Activated T-cell treated with anti-CD3 and anti-CD28 coated beads, Interleukin-2, amount 50 U/mL, for 24 hours (primary cell): ENCODE measurements around the gene PTGES2.
A peak's percentile ranks its signal among the peaks of the same experiment; 100 is the strongest.
"Not testable (repeated sequence)": the region's sequence is repeated elsewhere in the genome, so short reads cannot be mapped to it uniquely, and the experiment has no call there.

Source experiments
- DNase-seq: peaks from one replicate; pipeline ENCODE4 v3.0.0-alpha.2; 2020
- H3K27ac Mint-ChIP-seq: 2 replicates; pipeline ENCODE4 v1.8.0; 2020; ENCODE audit warnings: mild to moderate bottlenecking, mixed read lengths
- H3K27me3 Mint-ChIP-seq: 2 replicates; pipeline ENCODE4 v1.8.0; 2020; ENCODE audit warnings: mixed read lengths
- H3K36me3 Mint-ChIP-seq: 2 replicates; pipeline ENCODE4 v1.8.0; 2020; ENCODE audit warnings: low read depth, mixed read lengths
- H3K4me1 Mint-ChIP-seq: 2 replicates; pipeline ENCODE4 v1.8.0; 2020; ENCODE audit warnings: low read depth, mixed read lengths
- H3K4me3 Mint-ChIP-seq: 2 replicates; pipeline ENCODE4 v1.8.0; 2020; ENCODE audit warnings: mild to moderate bottlenecking, moderate library complexity, mixed read lengths
- H3K9me3 Mint-ChIP-seq: 2 replicates; pipeline ENCODE4 v1.8.0; 2020; ENCODE audit warnings: mixed read lengths

PTGES2 gene

GRCh38 chr9:128148509-128149000 is 21.0 kb upstream of the PTGES2 start:
- Mint-ChIP-seq H3K4me3 (no peak overlapping the region), H3K9me3 (no peaks in the 10 kb centered on the region), H3K4me1 (no peaks in the 10 kb centered on the region), H3K27me3 (no peaks in the 10 kb centered on the region), H3K36me3 (no peaks in the 10 kb centered on the region), H3K27ac (no peak overlapping the region)
- DNase-seq = no peak

GRCh38 chr9:128146591-128147120 is 19.1 kb upstream of the PTGES2 start:
- Mint-ChIP-seq H3K4me1 (peaks cover 10% of the 10 kb centered on the region), H3K27ac (no peak overlapping the region), H3K27me3 (no peaks in the 10 kb centered on the region), H3K36me3 (no peaks in the 10 kb centered on the region), H3K9me3 (no peaks in the 10 kb centered on the region), H3K4me3 (no peak overlapping the region)
- no peak for DNase-seq

GRCh38 chr9:128145951-128146351 is 18.4 kb upstream of the PTGES2 start:
- no peak for DNase-seq
- H3K9me3 Mint-ChIP-seq = no peaks in the 10 kb centered on the region
- H3K4me3 Mint-ChIP-seq = no peak overlapping the region
- no peaks in the 10 kb centered on the region for H3K36me3 Mint-ChIP-seq
- no peaks in the 10 kb centered on the region for H3K27me3 Mint-ChIP-seq
- H3K27ac Mint-ChIP-seq = no peak overlapping the region
- peaks cover 10% of the 10 kb centered on the region for H3K4me1 Mint-ChIP-seq

GRCh38 chr9:128145536-128145935 is 18.0 kb upstream of the PTGES2 start:
- Mint-ChIP-seq H3K4me1 (peaks cover 10% of the 10 kb centered on the region), H3K4me3 (no peak overlapping the region), H3K9me3 (no peaks in the 10 kb centered on the region), H3K36me3 (no peaks in the 10 kb centered on the region), H3K27me3 (no peaks in the 10 kb centered on the region), H3K27ac (no peak overlapping the region)
- no peak for DNase-seq

GRCh38 chr9:128144239-128145181 is 17.0 kb upstream of the PTGES2 start:
- no peaks in the 10 kb centered on the region for H3K9me3 Mint-ChIP-seq
- no peaks in the 10 kb centered on the region for H3K36me3 Mint-ChIP-seq
- DNase-seq = no peak
- H3K27ac Mint-ChIP-seq = no peak overlapping the region
- no peaks in the 10 kb centered on the region for H3K27me3 Mint-ChIP-seq
- peaks cover 10% of the 10 kb centered on the region for H3K4me1 Mint-ChIP-seq
- H3K4me3 Mint-ChIP-seq = no peak overlapping the region

GRCh38 chr9:128143525-128144238 is 16.2 kb upstream of the PTGES2 start:
- Mint-ChIP-seq H3K36me3 (no peaks in the 10 kb centered on the region), H3K4me1 (peaks cover 10% of the 10 kb centered on the region), H3K27me3 (no peaks in the 10 kb centered on the region), H3K4me3 (no peak overlapping the region), H3K9me3 (no peaks in the 10 kb centered on the region), H3K27ac (no peak overlapping the region)
- DNase-seq = no peak

- H3K4me1 Mint-ChIP-seq = peaks cover 10% of the 10 kb centered on the region
- H3K27ac Mint-ChIP-seq = no peak overlapping the region
- no peaks in the 10 kb centered on the region for H3K9me3 Mint-ChIP-seq
- no peak for DNase-seq
- H3K4me3 Mint-ChIP-seq = no peak overlapping the region
- H3K27me3 Mint-ChIP-seq = no peaks in the 10 kb centered on the region
- no peaks in the 10 kb centered on the region for H3K36me3 Mint-ChIP-seq
These were observed 15.1 kb upstream of the PTGES2 start for GRCh38 chr9:128142596-128142995.

- Mint-ChIP-seq H3K36me3 (no peaks in the 10 kb centered on the region), H3K27me3 (no peaks in the 10 kb centered on the region), H3K4me1 (peaks cover 10% of the 10 kb centered on the region), H3K27ac (peak overlapping the region; percentile 34), H3K4me3 (no peak overlapping the region), H3K9me3 (no peaks in the 10 kb centered on the region)
- DNase-seq = no peak
These were observed 14.5 kb upstream of the PTGES2 start for GRCh38 chr9:128142061-128142460.

- H3K36me3 Mint-ChIP-seq = no peaks in the 10 kb centered on the region
- DNase-seq = no peak
- no peak overlapping the region for H3K27ac Mint-ChIP-seq
- H3K4me3 Mint-ChIP-seq = no peak overlapping the region
- no peaks in the 10 kb centered on the region for H3K9me3 Mint-ChIP-seq
- H3K4me1 Mint-ChIP-seq = peaks cover 10% of the 10 kb centered on the region
- H3K27me3 Mint-ChIP-seq = no peaks in the 10 kb centered on the region
These were observed 14.1 kb upstream of the PTGES2 start for GRCh38 chr9:128141604-128142003.

- no peak overlapping the region for H3K4me3 Mint-ChIP-seq
- H3K4me1 Mint-ChIP-seq = peaks cover 14% of the 10 kb centered on the region
- no peak overlapping the region for H3K27ac Mint-ChIP-seq
- H3K9me3 Mint-ChIP-seq = no peaks in the 10 kb centered on the region
- no peak for DNase-seq
- H3K36me3 Mint-ChIP-seq = no peaks in the 10 kb centered on the region
- H3K27me3 Mint-ChIP-seq = no peaks in the 10 kb centered on the region
These were observed 12.1 kb upstream of the PTGES2 start for GRCh38 chr9:128139621-128140020.

- H3K9me3 Mint-ChIP-seq = no peaks in the 10 kb centered on the region
- H3K27me3 Mint-ChIP-seq = no peaks in the 10 kb centered on the region
- no peak for DNase-seq
- peaks cover 12% of the 10 kb centered on the region for H3K4me1 Mint-ChIP-seq
- no peak overlapping the region for H3K27ac Mint-ChIP-seq
- no peak overlapping the region for H3K4me3 Mint-ChIP-seq
- no peaks in the 10 kb centered on the region for H3K36me3 Mint-ChIP-seq
These were observed 10.5 kb upstream of the PTGES2 start for GRCh38 chr9:128138001-128138400.

GRCh38 chr9:128136816-128137793 is 9.6 kb upstream of the PTGES2 start:
- Mint-ChIP-seq H3K9me3 (no peaks in the 10 kb centered on the region), H3K27me3 (peaks cover 4% of the 10 kb centered on the region), H3K36me3 (no peaks in the 10 kb centered on the region), H3K27ac (no peak overlapping the region), H3K4me3 (no peak overlapping the region), H3K4me1 (peaks cover 6% of the 10 kb centered on the region)
- no peak for DNase-seq

GRCh38 chr9:128135561-128135960 is 8.0 kb upstream of the PTGES2 start:
- not testable (repeated sequence) for H3K27ac Mint-ChIP-seq, DNase-seq, H3K9me3 Mint-ChIP-seq, H3K36me3 Mint-ChIP-seq, H3K27me3 Mint-ChIP-seq, H3K4me3 Mint-ChIP-seq, H3K4me1 Mint-ChIP-seq

GRCh38 chr9:128132139-128132538 is 4.6 kb upstream of the PTGES2 start:
- not testable (repeated sequence) for H3K27ac Mint-ChIP-seq, DNase-seq, H3K27me3 Mint-ChIP-seq, H3K9me3 Mint-ChIP-seq, H3K4me3 Mint-ChIP-seq, H3K36me3 Mint-ChIP-seq
- peaks cover 15% of the 10 kb centered on the region for H3K4me1 Mint-ChIP-seq
